Esophagus muscularis mucosa (tissue), 3 donors: ENCODE results near the gene DNA2.

Source experiments
- POLR2A ChIP-seq: fragments of 450-650 bp; IDR thresholded peaks from one replicate; pipeline ENCODE4 v1.6.1; 2017; ENCODE audit warnings: antibody characterized with exemption, moderate library complexity, mild to moderate bottlenecking, low read depth
- POLR2AphosphoS5 ChIP-seq, 2 donors: sonication (generic); formaldehyde crosslinking; IDR thresholded peaks; one replicate each; pipeline ENCODE4 v1.6.1; 2017; ENCODE audit warnings: antibody characterized with exemption in 2 of 2
- TF ChIP-seq, protein P1 (sequence below), 3 experiments: fragments of 200-600 bp in 2 of 3; fragments of 450-650 bp in 1 of 3; sonication (generic) in 2 of 3; IDR thresholded peaks; one replicate each; pipeline ENCODE4 v1.5.1; 2017 to 2019; ENCODE audit warnings: antibody characterized with exemption in 3 of 3, mild to moderate bottlenecking in 2 of 3, moderate library complexity in 1 of 3

DNA sequence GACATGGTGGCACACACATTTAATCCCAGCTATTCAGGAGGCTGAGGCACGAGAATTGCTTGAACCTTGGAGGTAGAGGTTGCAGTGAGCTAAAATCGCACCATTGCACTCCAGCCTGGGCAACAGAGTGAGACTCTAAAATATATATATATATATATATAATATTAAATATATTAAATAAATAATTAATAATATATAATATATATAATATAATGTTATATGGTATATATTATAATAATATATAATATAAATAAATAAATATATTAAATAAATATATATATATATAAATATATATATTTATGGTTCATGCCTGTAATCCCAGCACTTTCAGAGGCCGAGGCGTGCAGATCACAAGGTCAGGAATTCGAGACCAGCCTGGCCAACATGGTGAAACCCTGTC is 105.2 kb downstream of the DNA2 start:
- TF ChIP-seq POLR2A, result no peak
- TF ChIP-seq, protein P1, sequence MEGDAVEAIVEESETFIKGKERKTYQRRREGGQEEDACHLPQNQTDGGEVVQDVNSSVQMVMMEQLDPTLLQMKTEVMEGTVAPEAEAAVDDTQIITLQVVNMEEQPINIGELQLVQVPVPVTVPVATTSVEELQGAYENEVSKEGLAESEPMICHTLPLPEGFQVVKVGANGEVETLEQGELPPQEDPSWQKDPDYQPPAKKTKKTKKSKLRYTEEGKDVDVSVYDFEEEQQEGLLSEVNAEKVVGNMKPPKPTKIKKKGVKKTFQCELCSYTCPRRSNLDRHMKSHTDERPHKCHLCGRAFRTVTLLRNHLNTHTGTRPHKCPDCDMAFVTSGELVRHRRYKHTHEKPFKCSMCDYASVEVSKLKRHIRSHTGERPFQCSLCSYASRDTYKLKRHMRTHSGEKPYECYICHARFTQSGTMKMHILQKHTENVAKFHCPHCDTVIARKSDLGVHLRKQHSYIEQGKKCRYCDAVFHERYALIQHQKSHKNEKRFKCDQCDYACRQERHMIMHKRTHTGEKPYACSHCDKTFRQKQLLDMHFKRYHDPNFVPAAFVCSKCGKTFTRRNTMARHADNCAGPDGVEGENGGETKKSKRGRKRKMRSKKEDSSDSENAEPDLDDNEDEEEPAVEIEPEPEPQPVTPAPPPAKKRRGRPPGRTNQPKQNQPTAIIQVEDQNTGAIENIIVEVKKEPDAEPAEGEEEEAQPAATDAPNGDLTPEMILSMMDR (IDR thresholded peaks at IDR 0.05), result no peak
- no peak for TF ChIP-seq POLR2AphosphoS5 (IDR thresholded peaks at IDR 0.05)
